Cerebellar cortex (tissue), 1 donor: ENCODE results near the gene KIT.

Experiments
- DNase-seq: peaks from one replicate; pipeline ENCODE4 v3.0.0-alpha.2; 2015; ENCODE audit warnings: low spot score

KIT gene

DNA sequence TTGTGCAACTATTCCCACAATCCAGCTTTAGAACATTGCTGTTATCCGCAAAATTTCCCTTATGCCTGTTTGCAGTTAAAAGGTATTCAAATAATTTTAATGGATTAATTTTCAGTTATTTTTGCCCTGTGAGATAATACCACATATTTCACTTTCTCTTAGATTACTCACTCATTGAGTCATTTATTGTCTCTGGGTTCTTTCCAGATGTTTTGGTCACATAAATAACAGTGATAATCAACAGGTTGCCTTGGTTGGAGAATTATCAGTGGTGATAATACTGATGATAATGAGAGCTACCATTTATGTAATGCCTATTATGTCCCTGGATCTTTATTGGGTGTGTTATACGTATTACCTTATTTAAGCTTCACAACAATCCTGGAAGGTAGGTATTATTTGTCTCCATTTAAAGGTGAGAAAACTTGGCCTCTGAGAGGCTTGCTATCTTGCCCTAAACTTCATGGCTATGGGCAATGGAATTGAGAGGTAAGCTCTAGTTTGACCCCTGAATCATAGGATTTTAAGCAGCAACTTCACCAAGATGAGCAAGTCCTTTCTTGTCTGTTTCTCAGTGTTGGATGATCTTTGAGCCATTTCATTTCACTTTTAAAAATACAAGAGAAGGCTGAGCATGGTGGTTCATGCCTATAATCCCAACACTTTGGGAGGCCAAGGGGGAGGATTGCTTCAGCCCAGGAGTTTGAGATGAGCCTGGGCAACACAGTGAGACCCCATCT lies 87.4 kb downstream of the KIT start:
- no peak for DNase-seq

GRCh38 chr4:54746218-54746617 lies 88.5 kb downstream of the KIT start:
- no peak for DNase-seq

- no peak for DNase-seq
Measured at GRCh38 chr4:54750341-54750740, 92.6 kb downstream of the KIT start.

GRCh38 chr4:54754394-54754793 lies 96.6 kb downstream of the KIT start:
- DNase-seq: no peak

- DNase-seq: no peak
Measured at GRCh38 chr4:54764476-54764875, 106.7 kb downstream of the KIT start.

DNA sequence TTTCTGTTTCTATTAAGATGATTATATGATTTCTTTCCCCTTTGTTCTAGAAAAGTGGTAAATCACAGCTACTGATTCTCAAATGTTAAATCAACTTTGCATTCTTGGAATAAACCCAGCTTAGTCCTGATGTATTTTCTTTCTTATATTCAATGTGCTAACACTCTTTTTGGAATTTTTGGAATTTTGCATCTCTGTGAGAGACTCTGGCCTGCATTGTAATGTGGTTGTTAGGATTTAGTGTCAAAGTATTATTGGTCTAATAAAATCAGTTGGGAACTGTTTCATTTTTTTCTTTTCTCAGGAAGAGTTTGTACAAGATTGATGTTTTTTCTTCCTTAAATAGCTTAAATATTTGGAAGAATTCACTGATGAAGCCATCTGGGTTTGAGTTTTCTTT lies 109.6 kb downstream of the KIT start:
- no peak for DNase-seq

DNA sequence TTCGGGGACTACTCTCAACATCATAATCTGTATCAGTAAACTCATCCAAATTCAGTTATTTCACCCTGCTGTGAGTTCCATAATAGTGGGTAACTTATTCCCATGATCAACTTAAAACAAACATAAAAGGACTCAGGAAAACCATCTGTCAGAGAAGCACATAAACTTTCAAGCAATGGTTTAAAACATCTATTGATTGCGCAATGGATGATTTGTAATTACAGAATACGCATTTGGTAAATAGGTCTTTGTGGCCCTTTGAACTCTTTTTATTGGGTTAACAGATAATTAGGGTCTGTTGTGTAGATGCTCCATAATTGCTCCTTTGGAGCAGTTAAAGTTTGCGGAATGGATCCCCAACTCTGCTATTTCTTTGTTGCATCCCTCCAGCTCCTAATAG lies 115.3 kb downstream of the KIT start:
- DNase-seq: no peak

DNA sequence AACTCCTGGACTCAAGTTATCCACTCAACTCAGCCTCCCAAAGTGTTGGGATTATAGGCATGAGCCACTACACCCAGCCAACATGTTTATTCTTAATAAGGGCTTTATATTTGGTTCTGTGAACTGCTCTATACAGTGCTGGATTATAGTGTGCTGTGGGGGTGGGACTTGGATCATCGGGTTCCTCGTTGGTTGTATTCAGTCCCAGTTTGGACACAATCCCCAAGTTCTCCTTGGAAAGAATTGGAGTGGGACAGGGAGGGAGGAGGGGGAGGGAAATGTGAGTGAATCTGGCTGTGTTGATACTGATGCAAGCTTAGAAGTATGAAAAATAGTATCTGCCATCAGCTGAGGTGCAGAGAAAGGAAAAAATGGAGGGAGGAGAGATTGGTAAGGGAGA lies 121.3 kb downstream of the KIT start:
- DNase-seq: no peak

DNA sequence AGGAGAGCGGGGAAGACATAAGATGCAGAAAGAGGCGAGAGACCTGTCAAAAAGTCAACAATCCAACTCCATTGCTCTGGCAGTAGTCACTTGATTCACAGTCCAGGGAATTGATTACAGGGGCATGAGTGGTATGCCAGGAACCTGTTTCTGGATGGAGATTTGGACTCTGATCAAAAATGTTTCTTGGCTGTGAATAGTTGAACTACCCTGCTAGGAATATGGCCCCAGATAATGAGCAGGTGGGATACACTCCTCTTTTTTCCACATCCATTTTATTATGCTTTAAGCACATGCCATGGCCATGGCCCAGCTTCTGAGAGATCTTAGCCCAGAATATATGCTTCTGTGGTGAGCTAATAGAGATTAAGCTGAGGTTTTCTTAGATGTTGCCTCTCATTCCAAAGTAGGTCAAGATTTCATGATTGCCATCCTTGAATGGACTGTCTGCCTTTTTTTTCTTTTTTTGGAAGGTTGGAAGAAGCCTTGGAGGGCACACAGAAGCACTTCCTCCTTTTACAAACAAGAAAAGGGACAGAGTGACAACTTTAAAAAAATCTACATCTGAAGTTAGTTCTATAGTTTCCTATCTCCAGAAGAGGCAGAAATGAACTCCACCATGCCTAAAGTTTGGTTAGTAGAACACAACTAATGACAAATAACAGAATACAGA lies 121.9 kb downstream of the KIT start:
- no peak for DNase-seq

- DNase-seq: no peak
Measured at GRCh38 chr4:54780149-54780495, 122.4 kb downstream of the KIT start.

GRCh38 chr4:54781756-54782155 lies 124.0 kb downstream of the KIT start:
- no peak for DNase-seq

DNA sequence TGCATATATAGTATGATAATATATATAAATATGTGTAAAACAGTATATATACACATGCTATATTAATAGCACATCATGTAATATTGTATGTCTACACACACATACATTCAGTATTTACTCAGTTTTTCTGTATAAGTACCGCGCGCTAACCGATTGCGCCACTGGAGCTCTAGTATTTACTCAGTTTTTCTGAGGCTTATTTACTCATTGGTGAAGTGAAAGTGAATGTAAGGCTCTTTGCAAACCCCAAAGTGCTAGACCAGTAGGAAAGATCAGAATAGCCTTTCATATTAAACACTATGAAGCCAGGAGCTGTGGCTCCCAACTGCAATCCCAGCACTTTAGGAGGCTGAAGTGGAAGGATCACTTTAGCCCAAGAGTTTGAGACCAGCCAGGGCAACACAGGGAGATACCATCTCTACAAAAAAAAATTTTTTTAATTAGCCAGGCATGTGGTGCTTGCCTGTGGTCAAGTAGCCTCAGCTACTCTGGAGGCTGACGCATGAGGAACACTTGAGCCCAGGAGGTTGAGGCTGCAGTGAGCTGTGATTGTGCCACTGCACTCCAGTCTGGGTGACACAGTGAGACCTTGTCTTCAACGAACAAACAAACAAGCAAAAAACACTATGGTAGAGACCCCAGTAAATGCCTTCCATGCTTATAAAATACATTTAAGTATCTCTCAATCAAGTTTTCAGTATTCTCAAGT lies 125.8 kb downstream of the KIT start:
- DNase-seq: no peak

DNA sequence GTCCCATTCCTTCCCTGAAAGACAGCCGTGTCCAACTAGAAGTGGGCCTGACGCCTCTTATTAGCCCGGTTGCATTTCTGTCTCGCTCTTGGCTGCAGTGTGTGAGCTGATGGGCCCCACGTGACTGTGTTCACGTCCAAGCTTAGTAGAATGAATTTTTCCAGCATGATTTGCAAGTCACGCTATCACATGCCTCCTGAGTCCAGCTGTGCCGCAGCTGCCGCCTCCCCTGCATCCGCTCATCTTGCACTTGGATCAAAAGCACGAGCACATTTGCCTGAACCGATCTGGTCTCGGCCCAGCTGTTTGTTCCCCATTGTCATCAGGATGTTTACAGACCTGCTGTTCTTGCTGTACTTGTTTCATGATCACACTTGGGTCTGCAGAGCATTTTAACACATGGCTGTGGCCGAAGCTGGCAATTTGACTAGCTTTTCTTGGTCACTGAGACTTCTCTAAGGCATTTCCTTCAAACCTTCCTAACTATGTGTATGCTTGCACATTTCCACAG lies 126.5 kb downstream of the KIT start:
- DNase-seq: peak; percentile 2
